Stimulated activated CD8-positive, alpha-beta memory T cell treated with anti-CD3 and anti-CD28 coated beads, Interleukin-2, amount 100 ng/mL, for 1 hour (primary cell): Measurements from ENCODE around the gene MGP.
A peak's percentile ranks its signal among the peaks of the same experiment; 100 is the strongest.

Experiments
- DNase-seq, 2 donors: peaks; one replicate each; pipeline ENCODE4 v3.0.0-alpha.2; 2020; ENCODE audit warnings: low read depth in 2 of 2

Gene MGP

GRCh38 chr12:14903386-14904098 is 17.9 kb upstream of the MGP start:
- DNase-seq, result no peak

GRCh38 chr12:14902465-14902864 is 16.8 kb upstream of the MGP start:
- DNase-seq, result no peak

GRCh38 chr12:14901228-14901562 is 15.5 kb upstream of the MGP start:
- no peak for DNase-seq

- DNase-seq, result no peak
Observed at GRCh38 chr12:14900521-14901227, 15.0 kb upstream of the MGP start.

GRCh38 chr12:14896521-14897169 is 11.0 kb upstream of the MGP start:
- DNase-seq, result no peak

- no peak for DNase-seq
Observed at GRCh38 chr12:14893506-14894250, 8.0 kb upstream of the MGP start.

- DNase-seq, result no peak
Observed at GRCh38 chr12:14892726-14893505, 7.3 kb upstream of the MGP start.

- no peak for DNase-seq
Observed at GRCh38 chr12:14890701-14891100, 5.0 kb upstream of the MGP start.

- DNase-seq, result no peak
Observed at GRCh38 chr12:14886271-14886670, 617 bp upstream of the MGP start.

GRCh38 chr12:14884458-14884878 is 1.2 kb downstream of the MGP start:
- DNase-seq, result peak; percentile 72 to 73

- DNase-seq, result no peak
Observed at GRCh38 chr12:14883686-14884085, 2.0 kb downstream of the MGP start.

- no peak for DNase-seq
Observed at GRCh38 chr12:14880890-14881453, 4.7 kb downstream of the MGP start.

- no peak for DNase-seq
Observed at GRCh38 chr12:14879222-14879933, 6.3 kb downstream of the MGP start.

- DNase-seq, result no peak
Observed at GRCh38 chr12:14878488-14878887, 7.2 kb downstream of the MGP start.

- DNase-seq, result no peak
Observed at GRCh38 chr12:14876833-14877232, 8.8 kb downstream of the MGP start.

GRCh38 chr12:14874882-14875281 is 10.8 kb downstream of the MGP start:
- DNase-seq, result no peak

- DNase-seq, result no peak
Observed at GRCh38 chr12:14873440-14874185, 12.0 kb downstream of the MGP start.

- DNase-seq, result no peak
Observed at GRCh38 chr12:14871886-14872285, 13.8 kb downstream of the MGP start.

- DNase-seq, result no peak
Observed at GRCh38 chr12:14871247-14871646, 14.4 kb downstream of the MGP start.
